DND-41 (cell line): ENCODE data around the gene FHIP1A.

Experiments used
- EZH2 ChIP-seq: IDR thresholded peaks from 3 replicates; pipeline ENCODE4 v1.6.1; 2012; ENCODE audit warnings: borderline replicate concordance, low read depth, mild to moderate bottlenecking, moderate library complexity, low read length, inconsistent platforms; ENCODE audit not compliant: severe bottlenecking
- TF ChIP-seq, protein P1 (sequence below): IDR thresholded peaks from 2 replicates; pipeline ENCODE4 v1.5.1; 2012; ENCODE audit warnings: borderline replicate concordance, low read length, moderate library complexity, mild to moderate bottlenecking; ENCODE audit not compliant: poor library complexity, severe bottlenecking; ENCODE audit errors: extremely low read depth

- TF ChIP-seq, protein P1, sequence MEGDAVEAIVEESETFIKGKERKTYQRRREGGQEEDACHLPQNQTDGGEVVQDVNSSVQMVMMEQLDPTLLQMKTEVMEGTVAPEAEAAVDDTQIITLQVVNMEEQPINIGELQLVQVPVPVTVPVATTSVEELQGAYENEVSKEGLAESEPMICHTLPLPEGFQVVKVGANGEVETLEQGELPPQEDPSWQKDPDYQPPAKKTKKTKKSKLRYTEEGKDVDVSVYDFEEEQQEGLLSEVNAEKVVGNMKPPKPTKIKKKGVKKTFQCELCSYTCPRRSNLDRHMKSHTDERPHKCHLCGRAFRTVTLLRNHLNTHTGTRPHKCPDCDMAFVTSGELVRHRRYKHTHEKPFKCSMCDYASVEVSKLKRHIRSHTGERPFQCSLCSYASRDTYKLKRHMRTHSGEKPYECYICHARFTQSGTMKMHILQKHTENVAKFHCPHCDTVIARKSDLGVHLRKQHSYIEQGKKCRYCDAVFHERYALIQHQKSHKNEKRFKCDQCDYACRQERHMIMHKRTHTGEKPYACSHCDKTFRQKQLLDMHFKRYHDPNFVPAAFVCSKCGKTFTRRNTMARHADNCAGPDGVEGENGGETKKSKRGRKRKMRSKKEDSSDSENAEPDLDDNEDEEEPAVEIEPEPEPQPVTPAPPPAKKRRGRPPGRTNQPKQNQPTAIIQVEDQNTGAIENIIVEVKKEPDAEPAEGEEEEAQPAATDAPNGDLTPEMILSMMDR, result no peak
- no peak for TF ChIP-seq EZH2
Measured at GRCh38 chr4:151434183-151434860, 25.3 kb downstream of the FHIP1A start.
